PC-3 (cell line): ENCODE data around the gene IGSF21.

ENCODE experiments used
- CTCF ChIP-seq: fragments of 300-600 bp; sonication (generic); conservative IDR thresholded peaks from 2 replicates; pipeline ENCODE4 v1.5.1; 2017; ENCODE audit warnings: antibody characterized with exemption, low read depth, mild to moderate bottlenecking, low read length
- EZH2 ChIP-seq: fragments of 300-600 bp; sonication (generic); IDR thresholded peaks from one replicate; pipeline ENCODE4 v1.6.1; 2017; ENCODE audit warnings: antibody characterized with exemption, mild to moderate bottlenecking, low read length; ENCODE audit not compliant: unreplicated experiment
- EZH2phosphoT487 ChIP-seq: fragments of 300-600 bp; sonication (generic); IDR thresholded peaks from 2 replicates; pipeline ENCODE4 v1.6.1; 2018; ENCODE audit warnings: mild to moderate bottlenecking, antibody characterized with exemption, low read length, borderline replicate concordance

- TF ChIP-seq CTCF: no peak
- no peak for TF ChIP-seq EZH2phosphoT487
- no peak for TF ChIP-seq EZH2
Observed at GRCh38 chr1:18124977-18125376, 17.4 kb downstream of the IGSF21 start.
